ENCODE measurements around the gene IGF1R.

DNA sequence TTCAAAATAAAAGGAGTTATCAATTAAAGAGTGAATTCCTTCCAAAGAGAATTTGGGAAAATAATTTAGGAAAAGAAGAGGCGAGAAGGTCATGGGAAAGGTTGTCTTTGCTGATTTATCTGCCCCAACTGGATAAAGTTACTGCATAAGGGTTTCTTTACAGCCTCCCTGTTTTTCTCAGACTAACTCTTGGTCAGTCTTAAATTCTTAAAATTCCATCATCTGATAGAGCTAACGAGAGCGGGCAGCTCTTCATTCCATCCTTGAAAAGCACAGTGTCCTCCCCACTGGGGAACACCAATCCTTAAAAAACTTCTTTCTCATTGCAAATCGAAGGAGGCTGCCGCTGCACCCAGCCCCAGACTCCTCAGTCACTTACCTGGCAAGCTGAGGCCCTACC, 252.0 kb downstream of the IGF1R start:
- TF ChIP-seq, protein P1, sequence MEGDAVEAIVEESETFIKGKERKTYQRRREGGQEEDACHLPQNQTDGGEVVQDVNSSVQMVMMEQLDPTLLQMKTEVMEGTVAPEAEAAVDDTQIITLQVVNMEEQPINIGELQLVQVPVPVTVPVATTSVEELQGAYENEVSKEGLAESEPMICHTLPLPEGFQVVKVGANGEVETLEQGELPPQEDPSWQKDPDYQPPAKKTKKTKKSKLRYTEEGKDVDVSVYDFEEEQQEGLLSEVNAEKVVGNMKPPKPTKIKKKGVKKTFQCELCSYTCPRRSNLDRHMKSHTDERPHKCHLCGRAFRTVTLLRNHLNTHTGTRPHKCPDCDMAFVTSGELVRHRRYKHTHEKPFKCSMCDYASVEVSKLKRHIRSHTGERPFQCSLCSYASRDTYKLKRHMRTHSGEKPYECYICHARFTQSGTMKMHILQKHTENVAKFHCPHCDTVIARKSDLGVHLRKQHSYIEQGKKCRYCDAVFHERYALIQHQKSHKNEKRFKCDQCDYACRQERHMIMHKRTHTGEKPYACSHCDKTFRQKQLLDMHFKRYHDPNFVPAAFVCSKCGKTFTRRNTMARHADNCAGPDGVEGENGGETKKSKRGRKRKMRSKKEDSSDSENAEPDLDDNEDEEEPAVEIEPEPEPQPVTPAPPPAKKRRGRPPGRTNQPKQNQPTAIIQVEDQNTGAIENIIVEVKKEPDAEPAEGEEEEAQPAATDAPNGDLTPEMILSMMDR (conservative IDR thresholded peaks at IDR 0.05; ENCODE audit: low read depth, low read length): no peak
- TF ChIP-seq EZH2 (IDR thresholded peaks at IDR 0.05; ENCODE audit: low read length, unreplicated experiment): no peak
